NCI-H82 (cell line): Measurements from ENCODE around the gene JAG1.
A peak's percentile ranks its signal among the peaks of the same experiment; 100 is the strongest.
"Not testable (repeated sequence)": the region's sequence is repeated elsewhere in the genome, so short reads cannot be mapped to it uniquely, and the experiment has no call there.

Experiments used
- DNase-seq: peaks from one replicate; lab custom pipeline; 2025; lab: John Stamatoyannopoulos, UW

The JAG1 gene

DNA sequence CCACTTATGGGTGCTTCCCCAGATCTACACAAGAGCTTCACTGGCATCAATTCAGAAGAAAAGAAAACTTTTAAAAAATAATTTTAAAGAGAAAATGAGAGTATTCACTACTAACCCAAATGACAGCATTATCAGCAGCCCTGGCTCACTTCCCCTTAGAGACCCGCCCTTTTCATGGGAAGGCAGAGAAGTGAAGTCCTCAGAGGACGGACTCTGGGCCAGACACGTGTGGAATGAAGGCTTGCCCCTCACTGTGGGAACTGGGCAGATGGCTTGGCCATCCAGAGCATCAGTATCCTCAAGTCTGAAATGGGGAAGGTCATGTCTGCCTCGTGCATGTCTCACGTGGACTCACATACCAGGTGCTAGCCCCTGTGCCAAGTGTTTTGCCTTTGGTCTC lies 63.5 kb downstream of the JAG1 start:
- DNase-seq, result no peak

DNA sequence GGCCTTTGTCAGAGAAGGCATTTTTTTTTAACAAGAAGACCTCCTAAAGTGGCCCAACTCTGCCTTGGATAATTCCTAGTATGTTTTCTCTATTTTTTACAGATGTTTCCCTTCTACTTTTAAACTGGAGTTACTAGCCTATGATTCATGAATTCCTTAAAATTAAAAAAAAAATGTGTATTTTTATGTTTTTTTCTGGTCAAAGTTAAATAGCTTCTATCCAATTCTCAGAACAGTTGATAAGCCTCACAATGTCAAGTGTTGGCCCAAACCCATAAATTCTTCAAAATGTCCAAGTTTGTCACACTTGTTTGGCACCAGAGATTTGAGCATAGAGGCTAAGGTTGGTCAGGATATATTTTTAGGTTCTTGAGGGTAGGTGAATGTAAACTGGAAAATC lies 64.0 kb downstream of the JAG1 start:
- no peak for DNase-seq

DNA sequence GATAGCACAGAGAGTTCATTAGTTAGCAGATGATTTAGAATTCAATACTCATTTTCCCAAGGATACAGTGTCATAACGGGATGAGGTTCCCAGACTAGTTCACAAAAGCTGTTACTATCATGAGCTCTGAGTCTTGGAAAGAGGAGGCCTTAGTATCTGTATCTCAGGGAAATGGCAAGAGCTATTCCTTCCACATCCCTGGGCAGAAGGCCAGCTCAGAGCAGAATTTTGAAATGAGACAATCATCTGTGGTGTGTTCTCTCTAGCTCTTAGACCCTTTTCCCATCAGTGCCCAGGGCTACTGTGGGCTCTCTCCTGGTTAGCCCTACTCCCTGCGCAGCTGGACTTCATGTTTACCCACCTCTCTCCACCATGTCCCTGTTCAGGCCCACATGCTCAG lies 64.5 kb downstream of the JAG1 start:
- no peak for DNase-seq

DNA sequence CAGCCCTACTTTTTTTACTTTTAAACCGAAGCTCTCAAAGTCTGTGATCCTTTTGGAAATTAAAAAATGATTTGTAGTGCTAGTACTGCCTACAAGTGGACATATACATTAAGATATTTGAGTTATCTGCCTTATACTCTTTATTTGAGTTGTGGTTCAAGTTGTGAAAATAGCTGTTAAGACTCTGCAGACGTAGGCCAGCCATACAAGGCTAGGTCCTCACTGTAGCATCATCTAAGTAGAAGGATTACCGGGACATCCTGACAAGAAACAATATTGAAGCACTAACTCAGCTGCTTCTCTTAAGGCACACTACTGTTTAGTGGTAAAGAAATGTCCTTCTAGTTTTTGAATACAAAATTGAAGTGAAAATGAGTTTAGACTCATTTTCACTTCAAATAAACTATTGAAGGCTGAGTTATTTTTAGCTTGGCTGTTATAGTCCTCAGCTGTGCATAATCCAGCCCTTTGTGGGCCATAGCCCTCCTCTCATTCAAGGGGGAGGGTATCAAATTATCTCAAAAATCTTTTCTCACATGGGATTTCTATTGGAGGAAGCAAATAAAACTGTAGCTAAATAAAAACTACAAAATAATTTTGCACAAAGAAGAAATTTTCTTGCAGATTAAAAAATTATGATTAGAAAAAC lies 68.1 kb downstream of the JAG1 start:
- DNase-seq, result no peak

DNA sequence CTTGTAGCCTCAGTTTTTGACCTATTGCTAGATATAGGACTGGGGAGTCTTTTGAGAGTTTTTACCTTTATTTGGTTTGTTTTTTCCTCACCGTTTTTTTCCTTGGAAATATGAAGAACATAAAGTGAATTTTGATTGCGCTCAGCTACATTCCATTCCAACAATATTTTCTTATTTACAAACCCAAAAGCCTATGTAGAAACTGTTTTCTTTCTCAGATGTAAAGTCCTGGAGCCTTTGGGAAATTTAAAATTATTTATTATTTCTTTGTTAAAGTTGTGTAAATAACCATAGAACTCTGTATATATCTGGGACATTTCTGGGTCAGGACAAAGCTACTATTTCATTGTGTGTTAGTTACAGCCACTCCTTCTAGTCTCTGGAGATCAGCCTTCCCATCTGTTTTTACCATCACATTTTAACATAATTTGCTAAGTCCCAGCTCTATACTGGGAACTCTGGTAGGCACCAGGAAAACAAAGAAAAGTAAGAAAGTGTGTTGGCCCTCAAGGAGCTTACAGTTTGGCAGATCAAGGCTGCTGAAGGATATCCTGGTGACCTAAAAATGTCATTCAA lies 68.8 kb downstream of the JAG1 start:
- DNase-seq, result no peak

DNA sequence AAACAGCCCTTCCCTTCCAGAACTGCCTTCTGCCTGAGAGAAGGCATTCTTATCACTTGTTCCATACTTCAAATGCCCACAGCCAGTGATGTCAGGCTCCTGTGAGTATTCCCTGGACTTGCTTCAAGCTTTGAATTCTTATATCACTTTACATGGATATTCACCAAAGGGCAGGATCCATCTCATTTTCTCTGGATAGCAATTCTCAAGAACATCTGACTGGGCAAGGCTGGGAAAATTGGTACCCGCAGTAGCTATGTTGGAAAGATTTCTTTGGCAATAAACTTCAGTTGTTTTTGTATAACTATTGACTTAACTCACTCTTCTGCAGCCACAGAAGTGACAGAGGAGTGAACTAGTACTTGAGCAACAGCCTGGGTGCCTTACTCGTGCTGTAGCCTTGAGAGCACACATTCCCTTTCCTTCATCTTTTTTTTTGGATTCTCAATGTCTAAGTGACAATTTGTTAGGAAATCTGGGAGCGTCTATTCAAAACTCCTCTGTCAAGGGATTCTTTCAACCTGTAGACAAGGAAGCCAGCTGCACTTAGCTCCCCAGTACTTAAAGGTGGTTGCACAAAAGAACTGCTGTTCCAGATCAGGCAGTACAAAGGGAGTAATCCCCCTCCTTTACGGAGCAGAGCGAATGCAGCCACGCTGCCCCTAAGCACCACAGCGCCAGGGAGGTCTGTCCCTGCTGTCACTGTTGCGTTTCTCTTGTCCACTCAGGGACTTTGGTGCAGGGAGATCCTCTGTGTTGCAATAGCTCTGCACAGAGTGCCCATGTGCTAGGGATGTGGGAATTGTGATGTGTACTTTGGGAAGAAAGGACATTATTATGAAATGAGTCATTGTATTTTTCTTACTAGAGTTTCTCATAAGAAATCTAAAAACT lies 69.6 kb downstream of the JAG1 start:
- peak; percentile 40 for DNase-seq

DNA sequence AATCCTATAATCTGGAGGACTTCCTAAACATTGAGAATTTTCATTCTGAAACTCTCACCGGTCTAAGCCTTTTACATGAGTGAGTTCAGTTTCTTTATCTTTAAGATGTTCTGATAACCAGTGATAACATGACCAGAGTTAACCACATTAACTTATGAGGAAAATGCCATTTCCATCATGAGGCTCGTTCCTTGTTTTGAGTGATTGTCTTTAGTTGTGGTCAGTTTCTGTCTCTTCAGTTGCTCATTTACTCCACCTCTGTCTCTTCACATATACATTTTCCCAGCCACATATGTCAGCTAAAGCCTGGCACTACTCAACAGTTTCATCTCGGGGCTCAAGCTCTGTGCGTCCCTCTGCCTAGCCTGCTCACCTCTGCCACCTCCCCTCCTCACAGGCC lies 70.4 kb downstream of the JAG1 start:
- no peak for DNase-seq

DNA sequence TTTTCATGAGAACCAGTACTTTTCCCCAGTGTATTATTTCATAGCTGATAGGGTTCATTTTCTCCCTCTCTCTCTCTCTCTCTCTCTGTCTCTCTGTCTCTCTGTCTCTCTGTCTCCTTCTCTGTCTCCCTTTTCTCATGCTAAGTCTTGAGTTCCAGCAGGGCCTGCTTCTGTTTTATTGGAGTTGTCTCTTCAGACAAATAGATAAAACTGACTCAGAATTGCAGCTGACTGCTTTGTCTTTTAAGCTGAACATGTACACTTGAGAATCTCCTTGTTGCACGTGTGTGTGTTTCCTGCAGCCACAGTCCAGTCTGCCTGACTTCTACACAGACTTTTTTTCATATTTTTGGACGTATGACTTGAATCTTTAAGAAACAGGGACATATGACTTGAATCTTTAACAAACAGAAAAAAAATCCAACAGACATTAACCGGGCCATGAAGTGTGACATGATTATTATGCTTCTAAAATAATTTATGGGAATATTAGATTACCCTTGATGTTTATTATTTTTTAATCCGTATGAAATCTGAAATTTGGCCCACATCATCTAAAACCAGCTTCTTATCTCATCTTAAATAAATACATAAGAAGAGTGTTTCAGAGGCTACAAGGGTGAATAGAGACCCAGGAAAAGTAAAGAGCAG lies 71.5 kb downstream of the JAG1 start:
- no peak for DNase-seq

DNA sequence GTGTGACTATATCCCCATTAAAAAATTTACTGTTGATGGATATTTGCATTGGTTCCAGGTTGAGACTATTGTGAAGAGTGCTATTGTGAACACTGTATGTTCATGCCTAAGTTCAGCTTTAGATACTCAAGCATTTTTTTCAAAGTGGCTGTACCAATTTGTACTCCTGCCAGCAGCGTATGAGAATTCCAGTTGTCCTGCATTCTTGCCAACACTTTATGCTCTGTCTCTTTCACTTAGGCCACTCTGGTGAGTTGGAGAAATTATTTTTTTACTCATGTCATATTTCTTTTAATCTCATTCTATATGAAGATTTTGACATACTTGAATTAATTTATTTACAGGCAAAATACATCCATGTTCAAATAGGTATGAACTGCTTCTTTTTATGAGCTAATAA lies 76.2 kb downstream of the JAG1 start:
- no peak for DNase-seq

DNA sequence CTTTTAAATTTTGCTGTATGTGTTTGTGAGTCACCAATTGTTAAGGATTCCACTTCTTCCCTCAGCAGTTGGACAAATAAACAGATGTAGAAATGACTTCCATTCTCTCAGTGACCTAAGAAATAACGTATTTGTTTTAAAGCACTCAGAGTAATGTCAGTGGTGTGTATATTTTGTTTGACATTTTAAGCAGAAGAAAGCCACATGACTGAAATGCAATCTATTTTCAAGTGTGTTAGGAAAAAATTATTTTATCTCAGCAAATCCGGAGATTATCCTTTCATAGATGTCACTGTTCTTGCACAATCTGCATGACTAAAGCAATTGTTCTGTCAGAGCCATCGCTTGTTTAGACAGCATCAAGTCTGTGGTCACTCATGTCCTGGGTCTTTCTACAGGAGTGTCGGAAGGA lies 77.1 kb downstream of the JAG1 start:
- no peak for DNase-seq

DNA sequence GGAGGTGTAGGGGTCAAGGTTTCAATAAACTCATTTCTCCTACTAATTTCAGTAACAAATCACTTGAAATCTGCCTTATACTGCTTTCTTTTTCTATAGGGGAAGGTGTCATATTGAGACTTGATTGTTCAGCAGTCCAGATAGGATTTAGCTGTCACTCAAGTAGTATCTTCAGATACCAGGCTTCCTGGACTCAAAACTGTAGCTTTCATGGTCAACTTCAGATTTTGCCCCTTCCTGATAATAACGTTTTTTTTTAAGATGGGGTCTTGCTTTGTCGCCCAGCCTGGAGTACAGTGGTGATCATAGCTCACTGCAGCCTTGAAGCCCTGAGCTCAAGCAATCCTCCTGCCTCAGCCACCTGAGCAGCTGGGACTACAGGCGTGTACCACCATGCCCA lies 77.8 kb downstream of the JAG1 start:
- DNase-seq, result no peak

DNA sequence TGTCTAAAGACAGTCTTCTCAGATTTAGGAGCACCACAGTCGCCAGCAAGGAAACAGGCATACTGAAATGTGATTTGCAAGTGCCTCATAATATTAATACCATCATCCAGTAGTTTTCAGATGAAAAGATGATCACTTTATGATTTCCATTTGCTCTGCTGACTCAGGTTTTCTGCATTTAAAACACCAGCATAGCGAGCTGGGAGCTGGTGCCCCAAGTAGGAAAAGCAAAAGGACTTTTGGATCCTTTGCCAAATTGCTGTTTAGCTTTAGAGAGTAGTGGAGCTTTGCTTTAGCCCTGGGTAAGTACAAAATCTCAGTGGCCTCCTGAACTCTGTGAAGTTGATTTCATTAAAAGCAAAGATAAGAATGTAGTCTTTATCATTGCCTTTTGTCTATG lies 78.5 kb downstream of the JAG1 start:
- no peak for DNase-seq

DNA sequence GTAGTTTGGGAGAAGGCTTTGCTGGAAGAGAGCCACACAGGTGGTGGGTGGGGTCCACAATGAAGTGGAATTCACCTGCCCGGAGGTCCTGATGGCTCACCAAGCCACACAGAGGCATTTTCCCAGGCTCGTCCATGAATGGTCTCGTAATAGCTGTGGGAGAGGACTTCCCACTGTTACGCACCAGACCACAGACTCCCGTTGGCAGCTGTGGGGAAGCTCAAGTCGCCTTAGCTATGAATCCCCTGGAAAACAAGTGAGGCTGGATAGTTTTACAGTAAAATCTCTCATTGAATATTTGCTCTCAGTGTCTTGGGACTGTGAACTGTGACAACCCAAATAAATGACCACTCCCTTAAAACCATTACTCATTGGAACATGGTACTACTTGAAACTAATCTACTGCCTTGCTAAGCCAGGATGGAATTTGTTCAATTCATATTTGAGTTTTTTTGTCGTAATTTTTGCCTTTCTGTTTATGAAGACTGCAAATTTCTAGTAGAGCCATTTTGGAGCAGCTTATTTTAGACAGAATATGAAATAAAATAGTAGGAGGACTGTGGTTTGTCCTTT lies 79.4 kb downstream of the JAG1 start:
- no peak for DNase-seq

DNA sequence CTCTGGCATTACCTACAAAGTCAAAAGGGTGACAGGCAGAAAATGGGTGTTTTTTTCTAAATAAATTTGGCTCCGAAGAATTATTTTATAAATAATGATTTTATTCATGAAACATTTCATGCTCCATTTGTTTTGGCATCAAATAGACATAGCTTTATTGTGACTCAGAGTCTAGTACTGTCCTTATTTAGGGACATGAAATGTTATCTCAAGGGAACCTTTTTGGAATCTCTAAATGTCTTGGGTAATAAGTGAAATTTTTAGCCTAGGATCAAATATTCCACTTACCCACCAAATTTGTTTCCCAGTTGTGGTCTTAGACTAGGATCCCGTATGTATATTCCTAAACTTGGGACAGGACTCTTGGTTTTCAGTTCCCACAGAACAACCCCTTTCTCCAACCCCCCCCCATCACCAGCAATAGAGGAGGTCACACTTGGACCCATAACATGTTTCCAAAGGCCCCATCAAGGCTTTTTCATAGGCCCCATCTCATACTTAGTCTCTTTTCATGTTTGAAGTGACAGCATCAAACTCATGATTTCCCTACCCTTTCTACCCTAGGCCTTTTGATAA lies 81.8 kb downstream of the JAG1 start:
- no peak for DNase-seq

DNA sequence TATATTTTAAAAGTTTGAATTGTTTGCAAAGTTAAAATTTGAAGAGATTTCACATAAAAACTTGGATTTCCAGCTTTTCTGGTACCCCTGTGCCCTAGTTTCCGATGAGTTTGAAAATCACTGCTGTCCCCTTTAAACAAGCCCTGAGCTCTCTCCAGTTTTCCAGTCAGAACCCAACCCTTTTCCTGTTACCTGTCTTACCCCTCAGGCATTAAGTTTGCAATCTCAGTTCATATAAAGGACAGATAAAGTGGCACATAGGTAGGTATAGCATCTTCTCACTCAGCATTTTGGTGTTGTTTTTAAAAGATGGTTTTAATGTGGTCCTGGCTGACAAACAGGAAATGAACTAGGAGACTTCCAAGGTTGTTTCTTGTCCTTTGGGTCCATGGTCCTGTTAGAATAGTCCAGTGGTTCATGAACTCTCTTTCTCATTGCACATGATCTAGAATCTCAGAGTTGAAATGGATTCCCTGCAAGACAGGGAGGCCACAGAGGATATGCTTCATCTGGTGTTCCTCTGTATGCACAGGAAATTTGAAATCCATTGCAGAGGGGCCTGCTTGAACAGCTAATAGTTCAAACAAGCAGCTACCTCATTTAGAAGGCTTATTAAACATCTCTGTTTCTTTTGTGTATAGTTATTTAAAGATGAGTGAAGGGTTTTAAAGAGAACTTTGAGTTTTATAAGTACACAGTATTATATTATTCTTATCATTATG lies 82.7 kb downstream of the JAG1 start:
- no peak for DNase-seq

DNA sequence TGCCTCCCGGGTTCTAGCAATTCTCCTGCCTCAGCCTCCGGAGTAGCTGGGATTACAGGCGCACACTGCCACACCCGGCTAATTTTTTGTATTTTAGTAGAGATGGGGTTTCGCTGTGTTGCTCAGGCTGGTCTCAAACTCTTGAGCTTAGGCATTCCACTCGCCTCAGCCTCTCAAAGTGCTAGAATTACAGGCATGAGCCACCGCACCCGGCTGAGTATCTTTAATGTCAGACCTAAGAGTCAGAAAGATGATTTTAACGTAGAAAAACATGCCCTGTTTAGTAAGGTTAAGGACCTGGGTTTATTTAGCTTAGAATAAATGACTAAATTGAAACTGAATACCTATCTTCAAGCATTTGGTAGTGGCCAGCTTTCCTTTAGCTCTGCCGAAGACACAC lies 83.4 kb downstream of the JAG1 start:
- not testable (repeated sequence) for DNase-seq
